ENCODE measurements around the gene NEFH. TPM values are rescaled to one million over a fixed set of nuclear protein-coding genes. Genes with fewer than 3 reads are reported as not detected.

Gene NEFH
- total RNA-seq, 1 experiment from 2014 or later = 5.7 TPM

DNA sequence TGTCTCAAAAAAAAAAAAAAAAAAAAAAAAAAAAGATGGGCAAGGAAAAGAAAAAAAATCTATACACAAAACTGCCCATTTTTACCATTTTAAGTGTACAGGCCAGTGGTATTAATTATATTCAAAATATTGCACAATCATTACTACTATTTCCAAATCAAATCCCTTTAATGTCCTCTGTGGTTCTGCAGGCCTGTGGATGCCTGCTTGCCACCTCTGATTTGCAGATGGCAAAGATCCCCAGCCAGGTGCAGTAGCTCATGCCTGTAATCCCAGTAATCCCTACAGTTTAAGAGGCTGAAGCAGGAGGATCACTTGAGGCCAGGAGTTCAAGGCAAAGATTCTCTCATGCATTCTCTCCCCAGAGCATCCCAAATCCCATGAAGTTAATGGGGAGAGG lies 21.5 kb upstream of the NEFH start:
- no peaks in the 10 kb centered on the region for H3K79me1 ChIP-seq (ENCODE audit: insufficient read depth, low read depth, low read length, poor library complexity, severe bottlenecking)
- H3K23me2 ChIP-seq (ENCODE audit: insufficient read length, low read depth, low read length, poor library complexity, severe bottlenecking) = no peaks in the 10 kb centered on the region
- H3T11ph ChIP-seq (ENCODE audit: low read length) = no peak overlapping the region
- no peaks in the 10 kb centered on the region for H3K36me3 Mint-ChIP-seq (ENCODE audit: insufficient read depth in 1 of 3, low read depth in 3 of 3)
- no peak overlapping the region for H2AK5ac ChIP-seq (ENCODE audit: insufficient read length, low read length)
- peaks cover 3 to 16% of the 10 kb centered on the region in 2 experiments; a peak in 3 of 4 replicates for H3K4me1 Mint-ChIP-seq
- no peak overlapping the region for H2BK15ac ChIP-seq (ENCODE audit: low read depth, low read length)
- no peak overlapping the region for H2BK120ac ChIP-seq (ENCODE audit: low read depth, low read length, poor library complexity, severe bottlenecking)
- DNase-seq = no peak
- no peak overlapping the region for H3K23ac ChIP-seq (ENCODE audit: insufficient read length, low read depth, low read length)
- no peaks in the 10 kb centered on the region; the same call in 1 of the 2 replicates for H3K4me1 ChIP-seq (ENCODE audit: insufficient read depth, low read length)
- no peak overlapping the region for H3K9ac ChIP-seq (ENCODE audit: extremely low read depth, insufficient read length, low read length)
- H3K14ac ChIP-seq (ENCODE audit: insufficient read depth, low read length) = no peak overlapping the region
- no peak overlapping the region for H2BK20ac ChIP-seq (ENCODE audit: low read depth, low read length, poor library complexity, severe bottlenecking)
- H3K79me2 ChIP-seq (ENCODE audit: insufficient read depth, low read length) = no peaks in the 10 kb centered on the region
- TF ChIP-seq, protein P1, sequence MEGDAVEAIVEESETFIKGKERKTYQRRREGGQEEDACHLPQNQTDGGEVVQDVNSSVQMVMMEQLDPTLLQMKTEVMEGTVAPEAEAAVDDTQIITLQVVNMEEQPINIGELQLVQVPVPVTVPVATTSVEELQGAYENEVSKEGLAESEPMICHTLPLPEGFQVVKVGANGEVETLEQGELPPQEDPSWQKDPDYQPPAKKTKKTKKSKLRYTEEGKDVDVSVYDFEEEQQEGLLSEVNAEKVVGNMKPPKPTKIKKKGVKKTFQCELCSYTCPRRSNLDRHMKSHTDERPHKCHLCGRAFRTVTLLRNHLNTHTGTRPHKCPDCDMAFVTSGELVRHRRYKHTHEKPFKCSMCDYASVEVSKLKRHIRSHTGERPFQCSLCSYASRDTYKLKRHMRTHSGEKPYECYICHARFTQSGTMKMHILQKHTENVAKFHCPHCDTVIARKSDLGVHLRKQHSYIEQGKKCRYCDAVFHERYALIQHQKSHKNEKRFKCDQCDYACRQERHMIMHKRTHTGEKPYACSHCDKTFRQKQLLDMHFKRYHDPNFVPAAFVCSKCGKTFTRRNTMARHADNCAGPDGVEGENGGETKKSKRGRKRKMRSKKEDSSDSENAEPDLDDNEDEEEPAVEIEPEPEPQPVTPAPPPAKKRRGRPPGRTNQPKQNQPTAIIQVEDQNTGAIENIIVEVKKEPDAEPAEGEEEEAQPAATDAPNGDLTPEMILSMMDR (conservative IDR thresholded peaks at IDR 0.05) = no peak
- H2AFZ ChIP-seq (ENCODE audit: low read length) = no peak overlapping the region
- no peaks in the 10 kb centered on the region for H3K9me3 Mint-ChIP-seq
- H3K27ac ChIP-seq (ENCODE audit: insufficient read length, low read depth, low read length) = no peak overlapping the region
- no peak overlapping the region for H2BK5ac ChIP-seq (ENCODE audit: insufficient read length, low read length)
- no peak overlapping the region for H3K4ac ChIP-seq (ENCODE audit: low read depth, low read length)
- no peak overlapping the region for H3K4me2 ChIP-seq (ENCODE audit: insufficient read depth, insufficient read length, low read length)
- no peak overlapping the region for H3K27ac Mint-ChIP-seq
- no peaks in the 10 kb centered on the region for H3K27me3 ChIP-seq (ENCODE audit: insufficient read depth, low read length)
- H3K9me3 ChIP-seq (ENCODE audit: control insufficient read depth, low read depth, low read length) = no peaks in the 10 kb centered on the region
- no peak overlapping the region for H4K8ac ChIP-seq (replicated peaks; ENCODE audit: insufficient read length, low read depth, low read length)
- H3K18ac ChIP-seq (ENCODE audit: insufficient read length, low read depth, low read length) = no peak overlapping the region
- no peak overlapping the region for H4K91ac ChIP-seq (ENCODE audit: insufficient read length, low read depth, low read length)
- no peak overlapping the region for H2BK12ac ChIP-seq (ENCODE audit: insufficient read length, low read depth, low read length)
- no peaks in the 10 kb centered on the region for H4K20me1 ChIP-seq (ENCODE audit: control insufficient read depth, insufficient read depth, insufficient read length)
- no peak overlapping the region for H3K56ac ChIP-seq (ENCODE audit: insufficient read length, low read depth, low read length)
- no peak overlapping the region for H3K4me3 Mint-ChIP-seq
- no peak overlapping the region for H4K5ac ChIP-seq (ENCODE audit: insufficient read length, low read depth, low read length)
- no peaks in the 10 kb centered on the region for H3K27me3 Mint-ChIP-seq (ENCODE audit: low read depth)
